ENCODE measurements around the gene UBE2E3.

UBE2E3 gene

GRCh38 chr2:180960982-180961381 lies 19.4 kb upstream of the UBE2E3 start:
- no peak overlapping the region for H3K4me3 ChIP-seq (ENCODE audit: low read length)
- no peak for TF ChIP-seq ZNF274 (IDR thresholded peaks at IDR 0.05; ENCODE audit: low read depth, low read length)

GRCh38 chr2:180962727-180963314 lies 17.6 kb upstream of the UBE2E3 start:
- TF ChIP-seq ZNF274 (IDR thresholded peaks at IDR 0.05; ENCODE audit: low read depth, low read length) = no peak
- no peak overlapping the region for H3K4me3 ChIP-seq (ENCODE audit: low read length)

- no peak overlapping the region for H3K4me3 ChIP-seq (ENCODE audit: low read length)
- no peak for TF ChIP-seq ZNF274 (IDR thresholded peaks at IDR 0.05; ENCODE audit: low read depth, low read length)
Measured at GRCh38 chr2:180966378-180966777, 14.0 kb upstream of the UBE2E3 start.

GRCh38 chr2:180969124-180969523 lies 11.3 kb upstream of the UBE2E3 start:
- H3K4me3 ChIP-seq (ENCODE audit: low read length) = no peak overlapping the region
- TF ChIP-seq ZNF274 (IDR thresholded peaks at IDR 0.05; ENCODE audit: low read depth, low read length) = no peak

- TF ChIP-seq ZNF274 (IDR thresholded peaks at IDR 0.05; ENCODE audit: low read depth, low read length) = no peak
- no peak overlapping the region for H3K4me3 ChIP-seq (ENCODE audit: low read length)
Measured at GRCh38 chr2:180970016-180970415, 10.4 kb upstream of the UBE2E3 start.

- H3K4me3 ChIP-seq (ENCODE audit: low read length) = no peak overlapping the region
- no peak for TF ChIP-seq ZNF274 (IDR thresholded peaks at IDR 0.05; ENCODE audit: low read depth, low read length)
Measured at GRCh38 chr2:180971811-180972210, 8.6 kb upstream of the UBE2E3 start.

GRCh38 chr2:180975585-180975984 lies 4.8 kb upstream of the UBE2E3 start:
- TF ChIP-seq ZNF274 (IDR thresholded peaks at IDR 0.05; ENCODE audit: low read depth, low read length) = no peak
- H3K4me3 ChIP-seq (ENCODE audit: low read length) = no peak overlapping the region

- H3K4me3 ChIP-seq (ENCODE audit: low read length) = peak overlapping the region; percentile 64; the same call in 1 of the 2 replicates
- TF ChIP-seq ZNF274 (IDR thresholded peaks at IDR 0.05; ENCODE audit: low read depth, low read length) = no peak
Measured at GRCh38 chr2:180978903-180979748, 1.3 kb upstream of the UBE2E3 start.

- TF ChIP-seq ZNF274 (IDR thresholded peaks at IDR 0.05; ENCODE audit: low read depth, low read length) = no peak
- peak overlapping the region; percentile 64; the same call in 1 of the 2 replicates for H3K4me3 ChIP-seq (ENCODE audit: low read length)
Measured at GRCh38 chr2:180979749-180980105, 678 bp upstream of the UBE2E3 start.

- H3K4me3 ChIP-seq (ENCODE audit: low read length) = peak overlapping the region; percentile 88
- no peak for TF ChIP-seq ZNF274 (IDR thresholded peaks at IDR 0.05; ENCODE audit: low read depth, low read length)
Measured at GRCh38 chr2:180980943-180981911, 822 bp downstream of the UBE2E3 start.

GRCh38 chr2:180983468-180984242 lies 3.2 kb downstream of the UBE2E3 start:
- TF ChIP-seq ZNF274 (IDR thresholded peaks at IDR 0.05; ENCODE audit: low read depth, low read length) = no peak
- H3K4me3 ChIP-seq (ENCODE audit: low read length) = peak overlapping the region; percentile 17; the same call in 1 of the 2 replicates

GRCh38 chr2:180985771-180986395 lies 5.5 kb downstream of the UBE2E3 start:
- no peak for TF ChIP-seq ZNF274 (IDR thresholded peaks at IDR 0.05; ENCODE audit: low read depth, low read length)

GRCh38 chr2:180987146-180987545 lies 6.7 kb downstream of the UBE2E3 start:
- TF ChIP-seq ZNF274 (IDR thresholded peaks at IDR 0.05; ENCODE audit: low read depth, low read length) = no peak
- H3K4me3 ChIP-seq (ENCODE audit: low read length) = no peak overlapping the region

More at GRCh38 chr2:180985771-180986395, 5.5 kb downstream of the UBE2E3 start:
- H3K4me3 ChIP-seq (ENCODE audit: low read length) = no peak overlapping the region

Data from GM08714 (cell line).